NCI-H1694 (cell line): ENCODE measurements around the gene CTSG.
"Not testable (repeated sequence)": the region's sequence is repeated elsewhere in the genome, so short reads cannot be mapped to it uniquely, and the experiment has no call there.

Experiments used
- DNase-seq: peaks from one replicate; lab custom pipeline; 2025; lab: John Stamatoyannopoulos, UW

CTSG gene

GRCh38 chr14:24576182-24576581 is at the start of gene CTSG:
Gene CTSG, minus strand, starts transcription at chr14:24576250. Its CDS starts 27 bp downstream, at chr14:24576223.
- no peak for DNase-seq

GRCh38 chr14:24613747-24614146 is 37.7 kb upstream of the CTSG start:
- DNase-seq = no peak

GRCh38 chr14:24613241-24613640 is 37.2 kb upstream of the CTSG start:
- DNase-seq = no peak

- no peak for DNase-seq
Measured at GRCh38 chr14:24612196-24612595, 36.1 kb upstream of the CTSG start.

GRCh38 chr14:24609655-24610344 is 33.8 kb upstream of the CTSG start, which contains the start of gene GZMH:
Gene GZMH, minus strand, starts transcription at chr14:24609685. Its CDS starts 72 bp downstream, at chr14:24609613.
- no peak for DNase-seq

- DNase-seq = no peak
Measured at GRCh38 chr14:24607635-24608514, 31.8 kb upstream of the CTSG start.

- DNase-seq = no peak
Measured at GRCh38 chr14:24607081-24607480, 31.0 kb upstream of the CTSG start.

- no peak for DNase-seq
Measured at GRCh38 chr14:24606297-24606696, 30.2 kb upstream of the CTSG start.

- no peak for DNase-seq
Measured at GRCh38 chr14:24605435-24606190, 29.6 kb upstream of the CTSG start.

- DNase-seq = no peak
Measured at GRCh38 chr14:24597403-24597802, 21.4 kb upstream of the CTSG start.

- DNase-seq = no peak
Measured at GRCh38 chr14:24595073-24595808, 19.2 kb upstream of the CTSG start.

GRCh38 chr14:24591004-24591403 is 15.0 kb upstream of the CTSG start:
- DNase-seq = not testable (repeated sequence)

- not testable (repeated sequence) for DNase-seq
Measured at GRCh38 chr14:24584402-24584801, 8.4 kb upstream of the CTSG start.

GRCh38 chr14:24578558-24578957 is 2.5 kb upstream of the CTSG start:
- no peak for DNase-seq

- DNase-seq = no peak
Measured at GRCh38 chr14:24576771-24577170, 721 bp upstream of the CTSG start.

GRCh38 chr14:24574206-24574774 is 1.8 kb downstream of the CTSG start:
- DNase-seq = no peak

- no peak for DNase-seq
Measured at GRCh38 chr14:24566318-24566717, 9.7 kb downstream of the CTSG start.

- no peak for DNase-seq
Measured at GRCh38 chr14:24565766-24566165, 10.3 kb downstream of the CTSG start.

GRCh38 chr14:24563505-24563904 is 12.5 kb downstream of the CTSG start:
- DNase-seq = no peak

GRCh38 chr14:24556756-24557155 is 19.3 kb downstream of the CTSG start:
- DNase-seq = no peak

GRCh38 chr14:24549064-24549463 is 27.0 kb downstream of the CTSG start:
- not testable (repeated sequence) for DNase-seq
